OCI-LY7 (cell line): ENCODE results near the gene EXOC4. TPM values are rescaled to one million over a fixed set of nuclear protein-coding genes. Genes with fewer than 3 reads are reported as not detected.

Experiments used
- BruUV-seq: library from RNA; stranded (reverse); fragments of 400-500 nt; replicated peaks from 2 replicates; lab custom pipeline; 2021; lab: Mats Ljungman, UMichigan
- CTCF ChIA-PET: fragments of 300-600 bp; sonication (Branson Sonifier 250); formaldehyde crosslinking; loops from one replicate; lab custom pipeline; 2022; ENCODE audit warnings: antibody characterized with exemption; ENCODE audit not compliant: unreplicated experiment; lab: Charles Lee
- POLR2A ChIA-PET: fragments of 300-600 bp; sonication (Branson Sonifier 250); formaldehyde crosslinking; loops from one replicate; lab custom pipeline; 2022; ENCODE audit warnings: antibody characterized with exemption; lab: Charles Lee
- DNase-seq: peaks from one replicate; pipeline ENCODE4 v3.0.0-alpha.2; 2015; ENCODE audit warnings: low spot score
- H2AFZ ChIP-seq: fragments of 200-600 bp; sonication (generic), shearing (Covaris generic); 2 replicates; pipeline ENCODE4 v1.6.1; 2014; ENCODE audit warnings: mild to moderate bottlenecking, antibody characterized with exemption, low read length, moderate library complexity
- H3K27ac ChIP-seq: fragments of 200-600 bp; sonication (generic); 2 replicates; pipeline ENCODE4 v1.5.1; 2014; ENCODE audit warnings: mixed run types, low read depth, mild to moderate bottlenecking, moderate library complexity, low read length, inconsistent platforms; ENCODE audit not compliant: poor library complexity, severe bottlenecking
- H3K36me3 ChIP-seq: fragments of 200-600 bp; sonication (generic); 2 replicates; pipeline ENCODE4 v1.6.1; 2014; ENCODE audit warnings: mild to moderate bottlenecking, antibody characterized with exemption, low read length, moderate library complexity, mixed read lengths; ENCODE audit not compliant: insufficient read depth
- H3K4me1 ChIP-seq: fragments of 200-600 bp; sonication (generic); 2 replicates; pipeline ENCODE4 v1.5.1; 2014; ENCODE audit warnings: mild to moderate bottlenecking, low read length; ENCODE audit not compliant: insufficient read depth, poor library complexity, severe bottlenecking
- H3K4me2 ChIP-seq: fragments of 200-600 bp; sonication (generic); 2 replicates; pipeline ENCODE4 v1.6.1; 2014; ENCODE audit warnings: mild to moderate bottlenecking, low read length
- H3K4me3 ChIP-seq: fragments of 200-600 bp; sonication (generic); 2 replicates; pipeline ENCODE4 v1.5.1; 2014; ENCODE audit warnings: mild to moderate bottlenecking, low read depth, low read length; ENCODE audit not compliant: poor library complexity, severe bottlenecking
- H3K79me2 ChIP-seq: fragments of 200-600 bp; sonication (generic); 2 replicates; pipeline ENCODE4 v1.6.1; 2016; ENCODE audit warnings: low read depth, mild to moderate bottlenecking, low read length, moderate library complexity, mixed read lengths; ENCODE audit not compliant: insufficient read depth
- H3K9me2 ChIP-seq: fragments of 200-600 bp; sonication (generic); 2 replicates; pipeline ENCODE4 v1.6.1; 2016; ENCODE audit warnings: mild to moderate bottlenecking, low read length, mixed read lengths; ENCODE audit not compliant: insufficient read depth
- H3K9me3 ChIP-seq: fragments of 200-600 bp; sonication (generic); 2 replicates; pipeline ENCODE4 v1.6.1; 2014; ENCODE audit warnings: mild to moderate bottlenecking, mixed run types, low read length, mixed read lengths
- H4K20me1 ChIP-seq: fragments of 200-600 bp; sonication (generic); 2 replicates; pipeline ENCODE4 v1.6.1; 2014; ENCODE audit warnings: mild to moderate bottlenecking, antibody characterized with exemption, low read length, moderate library complexity, mixed read lengths; ENCODE audit not compliant: insufficient read depth
- EZH2phosphoT487 ChIP-seq: fragments of 200-600 bp; sonication (generic); IDR thresholded peaks from 2 replicates; pipeline ENCODE4 v1.6.1; 2018; ENCODE audit warnings: low read depth, borderline replicate concordance, mild to moderate bottlenecking, mixed run types, antibody characterized with exemption, low read length, moderate library complexity, mixed read lengths
- intact Hi-C: fragments of 100-400 bp; cut with micrococcal nuclease; formaldehyde crosslinking; loops from one replicate; pipeline ENCODE4 v1.10.0; 2022; ENCODE audit not compliant: unreplicated experiment
- total RNA-seq, 2 experiments: library from RNA; depleted of rRNA in 1 of 2; stranded (reverse); fragments of >200 nt in 1 of 2; shearing (Covaris generic) in 1 of 2; gene quantifications; 2 replicates each; pipeline ENCODE4 v1.2.3, GENCODE V29; 2014 to 2022
- TF ChIP-seq, protein P1 (sequence below): fragments of 200-600 bp; sonication (generic); conservative IDR thresholded peaks from 2 replicates; pipeline ENCODE4 v1.5.1; 2014; ENCODE audit warnings: mild to moderate bottlenecking, antibody characterized with exemption, low read length, moderate library complexity, mixed read lengths

EXOC4 gene
- total RNA-seq, 2 experiments from 2014 or later = 75.1 to 93.2 TPM

GRCh38 chr7:134060874-134061273, 808.0 kb downstream of the EXOC4 start:
- CTCF ChIA-PET = no interaction called here
- DNase-seq = no peak
- TF ChIP-seq, protein P1, sequence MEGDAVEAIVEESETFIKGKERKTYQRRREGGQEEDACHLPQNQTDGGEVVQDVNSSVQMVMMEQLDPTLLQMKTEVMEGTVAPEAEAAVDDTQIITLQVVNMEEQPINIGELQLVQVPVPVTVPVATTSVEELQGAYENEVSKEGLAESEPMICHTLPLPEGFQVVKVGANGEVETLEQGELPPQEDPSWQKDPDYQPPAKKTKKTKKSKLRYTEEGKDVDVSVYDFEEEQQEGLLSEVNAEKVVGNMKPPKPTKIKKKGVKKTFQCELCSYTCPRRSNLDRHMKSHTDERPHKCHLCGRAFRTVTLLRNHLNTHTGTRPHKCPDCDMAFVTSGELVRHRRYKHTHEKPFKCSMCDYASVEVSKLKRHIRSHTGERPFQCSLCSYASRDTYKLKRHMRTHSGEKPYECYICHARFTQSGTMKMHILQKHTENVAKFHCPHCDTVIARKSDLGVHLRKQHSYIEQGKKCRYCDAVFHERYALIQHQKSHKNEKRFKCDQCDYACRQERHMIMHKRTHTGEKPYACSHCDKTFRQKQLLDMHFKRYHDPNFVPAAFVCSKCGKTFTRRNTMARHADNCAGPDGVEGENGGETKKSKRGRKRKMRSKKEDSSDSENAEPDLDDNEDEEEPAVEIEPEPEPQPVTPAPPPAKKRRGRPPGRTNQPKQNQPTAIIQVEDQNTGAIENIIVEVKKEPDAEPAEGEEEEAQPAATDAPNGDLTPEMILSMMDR = no peak
- TF ChIP-seq EZH2phosphoT487 = no peak
- intact Hi-C loops = no loop called here
- no TSS peak for BruUV-seq
- Histone ChIP-seq H3K4me1 (peaks cover 21% of the 10 kb centered on the region), H3K4me3 (no peak overlapping the region), H3K9me2 (no peaks in the 10 kb centered on the region), H3K36me3 (no peaks in the 10 kb centered on the region), H2AFZ (no peak overlapping the region), H3K4me2 (no peak overlapping the region), H3K9me3 (no peaks in the 10 kb centered on the region), H4K20me1 (no peaks in the 10 kb centered on the region), H3K79me2 (no peaks in the 10 kb centered on the region), H3K27ac (no peak overlapping the region)
- POLR2A ChIA-PET = no interaction called here

- H2AFZ ChIP-seq = no peak overlapping the region
- no peak overlapping the region for H3K27ac ChIP-seq
- H3K36me3 ChIP-seq = no peaks in the 10 kb centered on the region
- peaks cover 21% of the 10 kb centered on the region for H3K4me1 ChIP-seq
- H3K9me2 ChIP-seq = no peaks in the 10 kb centered on the region
- ChIA-PET CTCF (no interaction called here), POLR2A (interaction anchor here (1.4 to 1.5 kb wide), 2 partner anchors 9 to 15 kb away, joined by 3 to 9 read pairs; no protein-coding TSS in a partner anchor)
- H3K4me3 ChIP-seq = no peak overlapping the region
- H3K9me3 ChIP-seq = no peaks in the 10 kb centered on the region
- no TSS peak for BruUV-seq
- no peaks in the 10 kb centered on the region for H4K20me1 ChIP-seq
- H3K4me2 ChIP-seq = no peak overlapping the region
- DNase-seq = no peak
- no peaks in the 10 kb centered on the region for H3K79me2 ChIP-seq
- TF ChIP-seq EZH2phosphoT487 = no peak
- TF ChIP-seq, protein P1 = no peak
- intact Hi-C loops = no loop called here
Observed at GRCh38 chr7:134062460-134062859, 809.6 kb downstream of the EXOC4 start.

DNA sequence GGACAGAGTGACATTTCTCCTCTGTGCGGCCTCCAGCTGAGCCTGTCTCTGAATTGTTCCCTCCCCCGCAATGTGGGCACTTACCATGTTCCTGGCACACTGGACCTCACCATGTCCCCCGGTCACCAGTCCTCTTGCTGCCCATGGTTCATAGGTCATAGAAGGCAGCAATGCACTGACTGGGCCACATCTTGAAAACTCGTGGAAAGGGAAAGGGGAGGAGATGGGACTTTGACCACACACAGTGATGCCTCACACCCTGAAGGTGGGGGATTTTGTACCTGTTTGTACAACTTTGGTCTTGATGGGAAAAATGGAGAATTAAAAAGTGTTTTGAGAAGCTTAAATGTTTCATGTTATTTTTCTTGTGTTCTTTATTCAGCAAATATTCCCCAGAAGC, 812.5 kb downstream of the EXOC4 start:
- H3K4me3 ChIP-seq = no peak overlapping the region
- intact Hi-C loops = no loop called here
- POLR2A ChIA-PET = interaction anchor here (0.6 kb wide), 1 partner anchor 15 kb away, joined by 3 read pairs; no protein-coding TSS in a partner anchor
- no peak overlapping the region for H2AFZ ChIP-seq
- BruUV-seq = TSS peak; percentile 74
- no peaks in the 10 kb centered on the region for H3K9me3 ChIP-seq
- H3K79me2 ChIP-seq = no peaks in the 10 kb centered on the region
- no peak for DNase-seq
- H3K36me3 ChIP-seq = no peaks in the 10 kb centered on the region
- no peak for TF ChIP-seq EZH2phosphoT487
- TF ChIP-seq, protein P1 = no peak
- H3K9me2 ChIP-seq = no peaks in the 10 kb centered on the region
- CTCF ChIA-PET = no interaction called here
- no peaks in the 10 kb centered on the region for H4K20me1 ChIP-seq
- H3K27ac ChIP-seq = no peak overlapping the region
- peaks cover 7% of the 10 kb centered on the region for H3K4me1 ChIP-seq
- no peak overlapping the region for H3K4me2 ChIP-seq
